Measurements from ENCODE around the gene OCA2. TPM values are rescaled to one million over a fixed set of nuclear protein-coding genes. Genes with fewer than 3 reads are reported as not detected.
A peak's percentile ranks its signal among the peaks of the same experiment; 100 is the strongest.
"Not testable (repeated sequence)": the region's sequence is repeated elsewhere in the genome, so short reads cannot be mapped to it uniquely, and the experiment has no call there.

The OCA2 gene
- not detected for total RNA-seq

DNA sequence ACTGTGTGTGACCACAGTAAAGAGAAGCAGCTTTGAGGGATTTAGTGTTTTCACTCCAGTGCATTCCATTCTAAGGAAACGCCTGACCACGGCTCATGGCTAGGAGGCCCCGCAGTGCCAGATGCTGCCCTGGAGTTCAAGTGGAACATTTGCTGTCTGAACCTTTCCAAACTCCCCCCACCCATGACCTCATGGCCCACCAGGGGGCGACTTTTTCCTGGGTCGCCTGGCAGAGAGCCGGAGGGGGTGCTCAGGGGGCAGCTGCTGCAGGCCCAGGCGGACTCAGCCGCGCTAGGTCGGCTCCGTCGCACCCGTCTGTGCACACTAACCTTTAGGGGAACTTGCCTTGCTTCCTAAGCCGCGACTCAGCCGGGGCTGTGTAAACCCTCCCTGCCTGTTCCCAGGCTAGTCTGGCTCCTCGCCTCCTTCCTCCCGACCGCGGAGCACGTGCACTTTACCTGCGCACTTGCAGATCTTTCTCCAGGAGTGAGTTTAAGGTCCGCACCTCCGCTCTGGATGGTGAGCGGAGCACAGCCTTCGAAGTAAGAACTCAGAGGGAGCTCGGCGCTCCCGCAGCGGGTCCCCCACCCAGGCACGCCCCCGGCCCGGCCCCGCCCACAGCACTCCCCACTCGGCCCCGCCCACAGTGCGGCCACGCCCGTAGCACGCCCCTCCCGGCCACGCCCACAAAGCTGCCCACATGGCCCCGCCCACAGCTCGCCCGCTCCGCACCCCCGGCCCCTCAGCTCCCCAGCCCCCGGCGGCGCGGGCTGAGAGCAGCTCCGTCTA, at the start of gene OCA2:
TSS of gene OCA2 (minus strand) at position 550 of the 789 bp plus-strand sequence. CDS start 17,441 bp downstream, outside the sequence.
- TF ChIP-seq, protein P1, sequence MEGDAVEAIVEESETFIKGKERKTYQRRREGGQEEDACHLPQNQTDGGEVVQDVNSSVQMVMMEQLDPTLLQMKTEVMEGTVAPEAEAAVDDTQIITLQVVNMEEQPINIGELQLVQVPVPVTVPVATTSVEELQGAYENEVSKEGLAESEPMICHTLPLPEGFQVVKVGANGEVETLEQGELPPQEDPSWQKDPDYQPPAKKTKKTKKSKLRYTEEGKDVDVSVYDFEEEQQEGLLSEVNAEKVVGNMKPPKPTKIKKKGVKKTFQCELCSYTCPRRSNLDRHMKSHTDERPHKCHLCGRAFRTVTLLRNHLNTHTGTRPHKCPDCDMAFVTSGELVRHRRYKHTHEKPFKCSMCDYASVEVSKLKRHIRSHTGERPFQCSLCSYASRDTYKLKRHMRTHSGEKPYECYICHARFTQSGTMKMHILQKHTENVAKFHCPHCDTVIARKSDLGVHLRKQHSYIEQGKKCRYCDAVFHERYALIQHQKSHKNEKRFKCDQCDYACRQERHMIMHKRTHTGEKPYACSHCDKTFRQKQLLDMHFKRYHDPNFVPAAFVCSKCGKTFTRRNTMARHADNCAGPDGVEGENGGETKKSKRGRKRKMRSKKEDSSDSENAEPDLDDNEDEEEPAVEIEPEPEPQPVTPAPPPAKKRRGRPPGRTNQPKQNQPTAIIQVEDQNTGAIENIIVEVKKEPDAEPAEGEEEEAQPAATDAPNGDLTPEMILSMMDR (IDR thresholded peaks at IDR 0.05) = no peak
- no peak for TF ChIP-seq POLR2A (IDR thresholded peaks at IDR 0.05)
- peak; percentile 41 to 74 (median 58) for DNase-seq
- ATAC-seq = peak; percentile 14
- Histone ChIP-seq H3K4me1 (peaks cover 46% of the 10 kb centered on the region), H3K27ac (no peak within 1 kb of the TSS), H3K36me3 (replicated peaks in 1 of 2; ENCODE audit: insufficient read depth in 1 of 2, low read depth in 2 of 2) (no peaks in the 10 kb centered on the region), H3K4me3 (no peak within 1 kb of the TSS), H3K9me3 (no peaks in the 10 kb centered on the region), H3K27me3 (no peaks in the 10 kb centered on the region)
- intact Hi-C loops (cut with DNase I) = no loop called here
- WGBS, 2 donors = 7 to 9% methylated on average over 18 to 52 of the region's 52 CpGs

DNA sequence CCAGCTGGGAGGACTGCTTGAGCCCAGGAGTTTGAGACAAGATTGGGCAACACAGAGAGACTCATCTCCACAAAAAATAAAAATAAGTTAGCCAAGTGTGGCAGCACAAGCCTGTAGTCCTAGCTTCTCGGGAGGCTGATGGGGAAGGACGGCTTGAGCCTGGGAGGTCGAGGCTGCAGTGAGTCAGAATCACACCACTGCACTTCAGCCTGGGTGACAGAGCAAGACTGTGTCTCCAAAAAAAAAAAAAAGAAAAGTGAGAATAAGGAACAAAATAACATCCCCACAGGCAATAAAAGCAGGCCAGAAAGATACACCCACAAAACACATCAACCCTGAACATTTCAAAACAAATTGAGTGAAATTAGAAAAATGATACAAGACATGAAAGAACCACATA, 48.7 kb upstream of the OCA2 start:
- TF ChIP-seq POLR2A (IDR thresholded peaks at IDR 0.05) = no peak
- TF ChIP-seq, protein P1 (IDR thresholded peaks at IDR 0.05) = no peak
- Histone ChIP-seq H3K27me3 (no peaks in the 10 kb centered on the region), H3K9me3 (no peaks in the 10 kb centered on the region), H3K36me3 (replicated peaks in 1 of 2; ENCODE audit: insufficient read depth in 1 of 2, low read depth in 2 of 2) (peaks cover 0 to 10% of the 10 kb centered on the region in 2 donors), H3K4me1 (no peaks in the 10 kb centered on the region), H3K27ac (no peak overlapping the region), H3K4me3 (no peak overlapping the region)
- ATAC-seq (no peak), DNase-seq (no peak)
- intact Hi-C loops (cut with DNase I) = no loop called here
- 91 to 92% methylated on average over 3 of the region's 3 CpGs for WGBS, 2 donors

DNA sequence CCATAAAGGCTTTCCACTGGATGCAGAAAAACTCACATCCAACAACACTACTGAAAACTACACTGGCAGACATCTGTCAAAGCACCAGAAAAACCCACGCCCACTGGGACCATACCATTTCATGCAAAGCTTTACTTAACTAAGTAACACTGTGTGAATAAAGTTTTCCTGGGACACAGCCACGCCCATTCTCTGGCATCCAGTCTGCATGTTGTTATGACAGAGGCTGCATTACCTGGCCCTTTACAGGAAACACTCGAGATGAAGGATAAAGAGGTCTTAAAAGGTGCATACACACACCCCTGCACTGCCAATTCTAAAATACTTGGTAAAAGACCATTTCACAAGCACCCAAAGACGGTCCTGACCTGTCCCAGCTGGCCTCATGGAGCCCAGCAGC, 46.3 kb upstream of the OCA2 start:
- WGBS, 2 donors = 78 to 84% methylated on average over 3 to 4 of the region's 4 CpGs
- H3K9me3 ChIP-seq; intact Hi-C loops (cut with DNase I); H3K27me3 ChIP-seq; ATAC-seq; H3K27ac ChIP-seq; H3K4me3 ChIP-seq; DNase-seq; H3K4me1 ChIP-seq: not testable (repeated sequence)
- peaks cover 0 to 16% of the 10 kb centered on the region in 2 donors for H3K36me3 ChIP-seq (replicated peaks in 1 of 2; ENCODE audit: insufficient read depth in 1 of 2, low read depth in 2 of 2)

DNA sequence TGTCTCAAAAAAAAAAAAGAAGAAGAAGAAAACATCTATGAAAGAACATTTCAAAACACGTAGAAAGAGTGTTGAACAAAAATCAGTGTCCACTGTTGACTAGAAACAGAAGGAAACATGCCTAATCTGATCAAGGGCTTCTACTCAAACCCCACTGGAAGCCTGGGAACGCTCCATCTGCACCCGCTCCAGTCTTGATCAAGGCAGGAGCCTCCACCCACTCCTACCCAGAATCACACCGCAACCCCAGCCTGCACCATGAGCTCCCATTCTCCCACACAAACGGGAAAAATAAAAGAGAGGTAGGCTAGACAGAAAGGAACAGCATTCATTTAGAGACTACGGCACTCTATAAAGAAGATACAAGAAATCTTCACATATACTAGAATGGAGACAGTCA, 40.9 kb upstream of the OCA2 start:
- ATAC-seq (no peak), DNase-seq (peak in 1 of 4 donors; percentile 56)
- no peak overlapping the region for H3K27ac ChIP-seq
- TF ChIP-seq, protein P1 (IDR thresholded peaks at IDR 0.05) = no peak
- no peak for TF ChIP-seq POLR2A (IDR thresholded peaks at IDR 0.05)
- 63 to 67% methylated on average over 6 of the region's 6 CpGs for WGBS, 2 donors
- no peaks in the 10 kb centered on the region for H3K4me1 ChIP-seq
- intact Hi-C loops (cut with DNase I) = no loop called here
- no peak overlapping the region for H3K4me3 ChIP-seq
- H3K9me3 ChIP-seq = no peaks in the 10 kb centered on the region
- H3K36me3 ChIP-seq (replicated peaks in 1 of 2; ENCODE audit: insufficient read depth in 1 of 2, low read depth in 2 of 2) = peaks cover 0 to 16% of the 10 kb centered on the region in 2 donors
- H3K27me3 ChIP-seq = no peaks in the 10 kb centered on the region

DNA sequence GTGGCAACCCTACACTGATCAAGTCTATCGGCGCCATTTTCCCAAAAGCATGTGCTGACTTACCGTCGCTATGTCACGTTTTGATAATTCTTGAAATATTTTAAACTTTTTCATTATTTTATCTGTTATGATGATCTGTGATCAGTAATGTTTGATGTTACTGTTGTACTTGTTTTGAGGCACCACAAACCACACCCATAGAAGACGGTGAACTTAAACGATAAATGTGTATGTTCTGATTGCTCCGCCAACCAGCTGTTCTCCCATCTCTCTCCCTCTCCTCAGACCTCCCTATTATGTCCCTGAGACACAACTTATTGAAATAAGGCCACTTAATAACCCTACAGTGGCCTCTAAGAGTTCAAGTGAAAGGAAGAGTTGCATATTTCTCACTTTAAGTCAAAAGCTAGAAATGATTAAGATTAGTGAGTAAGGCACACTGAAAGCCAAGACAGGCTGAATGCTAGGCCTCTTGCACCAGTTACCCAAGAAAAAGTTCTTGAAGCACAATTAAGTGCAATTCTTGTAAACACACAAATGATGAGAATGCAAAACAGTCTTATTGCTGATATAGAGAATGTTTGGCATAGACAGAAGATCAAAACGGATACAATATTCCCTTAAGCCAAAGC, 38.4 kb upstream of the OCA2 start:
- WGBS, 2 donors = 76 to 85% methylated on average over 9 of the region's 9 CpGs

DNA sequence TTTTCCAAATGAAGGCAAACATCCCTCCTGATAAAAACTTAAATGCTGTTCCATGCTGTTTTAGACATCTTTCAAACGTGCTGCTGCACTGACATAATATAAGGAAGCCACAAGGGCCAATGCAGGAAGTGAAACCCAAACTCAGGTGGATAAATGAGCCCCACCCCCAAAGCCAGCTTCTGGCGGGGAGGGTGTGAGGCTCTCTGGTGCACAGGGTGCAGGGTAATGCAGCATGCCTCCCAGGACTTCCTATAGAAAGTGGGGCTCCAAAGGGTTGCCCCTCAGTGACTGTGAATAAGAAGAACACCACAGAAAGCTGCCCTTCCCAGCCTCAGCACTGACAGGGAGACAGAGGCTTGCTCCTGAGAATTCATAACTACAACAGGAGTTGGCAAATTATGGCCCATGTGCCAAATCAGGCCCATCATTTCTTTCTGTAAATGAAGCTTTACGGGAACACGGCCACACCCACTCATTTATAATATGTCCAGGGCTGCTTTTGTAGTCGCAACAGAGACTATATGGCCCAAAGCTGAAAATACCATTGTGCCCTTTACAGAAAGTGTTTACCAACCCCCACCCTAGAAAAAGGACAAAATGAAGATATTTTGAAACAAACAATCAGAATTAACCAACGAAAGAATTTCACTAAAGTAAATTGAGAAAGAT, 37.3 kb upstream of the OCA2 start:
- H3K4me1 ChIP-seq; intact Hi-C loops (cut with DNase I); H3K27me3 ChIP-seq; H3K36me3 ChIP-seq (replicated peaks in 1 of 2; ENCODE audit: insufficient read depth in 1 of 2, low read depth in 2 of 2); H3K27ac ChIP-seq; H3K9me3 ChIP-seq; ATAC-seq; H3K4me3 ChIP-seq; DNase-seq: not testable (repeated sequence)
- WGBS, 2 donors = 71 to 73% methylated on average over 6 of the region's 6 CpGs

More for the DNA sequence above, 38.4 kb upstream of the OCA2 start:
- DNase-seq; intact Hi-C loops (cut with DNase I); H3K4me1 ChIP-seq; H3K4me3 ChIP-seq; ATAC-seq; H3K9me3 ChIP-seq; H3K27me3 ChIP-seq; H3K27ac ChIP-seq; H3K36me3 ChIP-seq (replicated peaks in 1 of 2; ENCODE audit: insufficient read depth in 1 of 2, low read depth in 2 of 2): not testable (repeated sequence)
